ENCODE measurements around the gene ZNF888.
"Not testable (repeated sequence)": the region's sequence is repeated elsewhere in the genome, so short reads cannot be mapped to it uniquely, and the experiment has no call there.

ZNF888 gene
- 12.0 to 28.3 (median 18.9) reads per million in 4 experiments for total RNA-seq

- DNase-seq: peak; percentile 90
These were observed at the start of gene ZNF888 for GRCh38 chr19:52922841-52923777. ZNF888 (minus strand) TSS chr19:52923428; CDS start chr19:52917873, 5,555 bp downstream.

- no peak for DNase-seq
These were observed 44.5 kb upstream of the ZNF888 start for GRCh38 chr19:52967772-52968171.

- no peak for DNase-seq
These were observed 40.0 kb upstream of the ZNF888 start for GRCh38 chr19:52963247-52963618.

- peak; percentile 99 for DNase-seq
These were observed 39.4 kb upstream of the ZNF888 start, which contains the start of gene ZNF816 for GRCh38 chr19:52962394-52963246. ZNF816 (minus strand) TSS chr19:52962881; CDS start chr19:52956089, 6,792 bp downstream.

- no peak for DNase-seq
These were observed 38.8 kb upstream of the ZNF888 start for GRCh38 chr19:52961981-52962380.

GRCh38 chr19:52959613-52960295 is 36.5 kb upstream of the ZNF888 start:
- no peak for DNase-seq

GRCh38 chr19:52957591-52957990 is 34.4 kb upstream of the ZNF888 start:
- no peak for DNase-seq

- no peak for DNase-seq
These were observed 33.7 kb upstream of the ZNF888 start for GRCh38 chr19:52956917-52957316.

GRCh38 chr19:52949422-52949821 is 26.2 kb upstream of the ZNF888 start:
- DNase-seq: no peak

- DNase-seq: no peak
These were observed 25.0 kb upstream of the ZNF888 start for GRCh38 chr19:52948025-52948770.

GRCh38 chr19:52946322-52947310 is 23.4 kb upstream of the ZNF888 start:
- no peak for DNase-seq

GRCh38 chr19:52945652-52946321 is 22.6 kb upstream of the ZNF888 start:
- no peak for DNase-seq

GRCh38 chr19:52944703-52945493 is 21.7 kb upstream of the ZNF888 start:
- DNase-seq: not testable (repeated sequence)

- no peak for DNase-seq
These were observed 20.8 kb upstream of the ZNF888 start for GRCh38 chr19:52943884-52944643.

- DNase-seq: no peak
These were observed 20.1 kb upstream of the ZNF888 start for GRCh38 chr19:52943134-52943883.

GRCh38 chr19:52942386-52943133 is 19.3 kb upstream of the ZNF888 start:
- DNase-seq: peak; percentile 96

- peak; percentile 11 for DNase-seq
These were observed 18.7 kb upstream of the ZNF888 start for GRCh38 chr19:52941941-52942385.

Data from effector CD8-positive, alpha-beta T cell (primary cell).